Activated CD4-positive, alpha-beta T cell treated with anti-CD3 and anti-CD28 coated beads for 1 hour (primary cell): ENCODE measurements around the gene RNU1-2.
A peak's percentile ranks its signal among the peaks of the same experiment; 100 is the strongest.
"Not testable (repeated sequence)": the region's sequence is repeated elsewhere in the genome, so short reads cannot be mapped to it uniquely, and the experiment has no call there.

ENCODE experiments used
- DNase-seq: peaks from one replicate; pipeline ENCODE4 v3.0.0-alpha.2; 2020

The RNU1-2 gene

GRCh38 chr1:16911851-16912721 lies 16.3 kb downstream of the RNU1-2 start:
- DNase-seq = not testable (repeated sequence)

- DNase-seq = not testable (repeated sequence)
Observed at GRCh38 chr1:16912742-16913141, 17.0 kb downstream of the RNU1-2 start.

GRCh38 chr1:16913181-16913832 lies 17.5 kb downstream of the RNU1-2 start:
- no peak for DNase-seq

GRCh38 chr1:16913833-16914662 lies 18.3 kb downstream of the RNU1-2 start:
- peak; percentile 94 for DNase-seq

GRCh38 chr1:16914928-16915626 lies 19.3 kb downstream of the RNU1-2 start:
- DNase-seq = not testable (repeated sequence)

- no peak for DNase-seq
Observed at GRCh38 chr1:16915627-16915973, 19.8 kb downstream of the RNU1-2 start.

GRCh38 chr1:16916036-16916880 lies 20.5 kb downstream of the RNU1-2 start:
- DNase-seq = not testable (repeated sequence)

- DNase-seq = no peak
Observed at GRCh38 chr1:16918371-16918770, 22.6 kb downstream of the RNU1-2 start.

GRCh38 chr1:16918936-16919665 lies 23.3 kb downstream of the RNU1-2 start:
- not testable (repeated sequence) for DNase-seq

GRCh38 chr1:16920951-16921350 lies 25.2 kb downstream of the RNU1-2 start:
- no peak for DNase-seq

GRCh38 chr1:16921391-16922185 lies 25.8 kb downstream of the RNU1-2 start, which contains the start of gene CROCC:
Gene CROCC, plus strand, starts transcription at chr1:16921931. Its CDS starts 88 bp downstream, at chr1:16922019.
- DNase-seq = no peak

GRCh38 chr1:16922466-16922865 lies 26.7 kb downstream of the RNU1-2 start:
- no peak for DNase-seq

- no peak for DNase-seq
Observed at GRCh38 chr1:16922885-16923431, 27.2 kb downstream of the RNU1-2 start.

GRCh38 chr1:16924216-16924918 lies 28.6 kb downstream of the RNU1-2 start:
- no peak for DNase-seq

GRCh38 chr1:16924919-16925477 lies 29.2 kb downstream of the RNU1-2 start:
- no peak for DNase-seq

GRCh38 chr1:16925635-16926490 lies 30.1 kb downstream of the RNU1-2 start:
- DNase-seq = no peak

- DNase-seq = no peak
Observed at GRCh38 chr1:16926491-16927073, 30.8 kb downstream of the RNU1-2 start.
